H1 (cell line): ENCODE results near the gene PCDH9. TPM values are rescaled to one million over a fixed set of nuclear protein-coding genes. Genes with fewer than 3 reads are reported as not detected.

ENCODE experiments used
- CTCF ChIA-PET: fragments of 300-600 bp; sonication (Branson Sonifier 250); formaldehyde crosslinking; loops from one replicate; lab custom pipeline; 2021; ENCODE audit not compliant: partially characterized antibody; lab: Charles Lee
- POLR2A ChIA-PET: fragments of 300-600 bp; sonication (Branson Sonifier 250); formaldehyde crosslinking; loops from one replicate; lab custom pipeline; 2021; ENCODE audit warnings: inconsistent platforms; ENCODE audit not compliant: partially characterized antibody; lab: Charles Lee
- DNase-seq, 2 experiments: peaks; one replicate each; pipeline versions ENCODE4 v3.0.0 to v3.0.0-alpha.2; 2010 to 2022; ENCODE audit warnings: low spot score in 2 of 2, low read depth in 1 of 2, mixed read lengths in 1 of 2
- FAIRE-seq: peaks from 2 replicates; lab custom pipeline; 2011; peaks lifted over from hg19 to GRCh38; lab: Jason Lieb, UNC
- H2AFZ ChIP-seq: 2 replicates; pipeline ENCODE4 v1.8.1; 2012; ENCODE audit warnings: low read length, inconsistent platforms
- H2AK5ac ChIP-seq: 2 replicates; pipeline ENCODE4 v1.6.1; 2013; ENCODE audit warnings: low read depth, low read length
- H2BK120ac ChIP-seq: replicated peaks from 2 replicates; pipeline ENCODE3; 2013; ENCODE audit warnings: low read depth, low read length, inconsistent platforms
- H2BK12ac ChIP-seq: 2 replicates; pipeline ENCODE4 v1.6.1; 2013; ENCODE audit warnings: low read depth, low read length
- H2BK15ac ChIP-seq: 2 replicates; pipeline ENCODE4 v1.6.1; 2013; ENCODE audit warnings: low read length
- H2BK20ac ChIP-seq: 2 replicates; pipeline ENCODE4 v1.6.1; 2013; ENCODE audit warnings: low read length
- H2BK5ac ChIP-seq: 2 replicates; pipeline ENCODE4 v1.6.1; 2013; ENCODE audit warnings: low read depth, low read length
- H3K14ac ChIP-seq: 2 replicates; pipeline ENCODE4 v1.6.1; 2013; ENCODE audit warnings: inconsistent platforms; ENCODE audit not compliant: insufficient read length
- H3K18ac ChIP-seq: 2 replicates; pipeline ENCODE4 v1.6.1; 2013; ENCODE audit warnings: low read length; ENCODE audit errors: extremely low read depth
- H3K23ac ChIP-seq: 2 replicates; pipeline ENCODE4 v1.6.1; 2013; ENCODE audit warnings: inconsistent platforms; ENCODE audit not compliant: insufficient read length
- H3K23me2 ChIP-seq: 2 replicates; pipeline ENCODE4 v1.6.1; 2013; ENCODE audit warnings: low read depth, low read length
- H3K27ac ChIP-seq: 2 replicates; pipeline ENCODE4 v1.6.1; 2011; ENCODE audit warnings: low read depth, low read length, inconsistent platforms
- H3K27me3 ChIP-seq, 4 experiments: replicated peaks in 1 of 4; 1 replicate in 1 of 4; 2 replicates in 3 of 4; pipeline versions ENCODE4 v1.6.1 to v1.8.1; 2011 to 2013; ENCODE audit warnings: low read length in 3 of 4, mild to moderate bottlenecking in 3 of 4, inconsistent platforms in 2 of 4, mixed read lengths in 2 of 4, moderate library complexity in 1 of 4; ENCODE audit not compliant: control insufficient read depth in 3 of 4, insufficient read depth in 3 of 4; ENCODE audit errors: extremely low read depth in 1 of 4
- H3K36me3 ChIP-seq, 4 experiments: 2 replicates each; pipeline versions ENCODE4 v1.6.1 to v1.8.1; 2011 to 2013; ENCODE audit warnings: mild to moderate bottlenecking in 4 of 4, low read length in 3 of 4, moderate library complexity in 2 of 4, control low read depth in 1 of 4, inconsistent platforms in 1 of 4; ENCODE audit not compliant: insufficient read depth in 4 of 4, control insufficient read depth in 2 of 4
- H3K4ac ChIP-seq: replicated peaks from 2 replicates; pipeline ENCODE3; 2013; ENCODE audit warnings: low read length, low read depth, mixed read lengths, inconsistent platforms; ENCODE audit not compliant: insufficient read length
- H3K4me1 ChIP-seq, 4 experiments: replicated peaks in 1 of 4; 1 replicate in 1 of 4; 2 replicates in 3 of 4; pipeline versions ENCODE4 v1.6.1 to v1.8.1; 2011 to 2013; ENCODE audit warnings: low read length in 3 of 4, inconsistent platforms in 2 of 4, mixed read lengths in 1 of 4; ENCODE audit not compliant: insufficient read depth in 4 of 4, control insufficient read depth in 3 of 4
- H3K4me2 ChIP-seq, 2 experiments: 2 replicates each; pipeline versions ENCODE4 v1.6.1 to v1.8.1; 2011 to 2013; ENCODE audit warnings: low read depth in 2 of 2, low read length in 2 of 2, control low read depth in 1 of 2, inconsistent platforms in 1 of 2, mild to moderate bottlenecking in 1 of 2; ENCODE audit not compliant: insufficient read depth in 1 of 2
- H3K4me3 ChIP-seq, 4 experiments: fragments of 200-600, 300-600 bp in 1 of 4; sonication (generic), shearing (Covaris generic), sonication (Bioruptor Twin) in 1 of 4; 2 replicates each; pipeline versions ENCODE4 v1.5.1 to v1.8.1; 2011 to 2016; ENCODE audit warnings: low read length in 4 of 4, low read depth in 3 of 4, control low read depth in 2 of 4, inconsistent platforms in 2 of 4, mild to moderate bottlenecking in 2 of 4, mixed read lengths in 1 of 4, moderate library complexity in 1 of 4; ENCODE audit not compliant: insufficient read depth in 2 of 4; ENCODE audit errors: extremely low read depth in 1 of 4
- H3K56ac ChIP-seq: replicated peaks from 2 replicates; pipeline ENCODE3; 2013; ENCODE audit warnings: low read depth, mild to moderate bottlenecking, mixed read lengths, low read length, inconsistent platforms; ENCODE audit not compliant: insufficient read length
- H3K79me1 ChIP-seq: 2 replicates; pipeline ENCODE4 v1.6.1; 2013; ENCODE audit warnings: low read depth, low read length, control low read depth
- H3K79me2 ChIP-seq, 2 experiments: 2 replicates each; pipeline versions ENCODE4 v1.6.1 to v1.8.1; 2012 to 2013; ENCODE audit warnings: low read length in 2 of 2, mild to moderate bottlenecking in 2 of 2, inconsistent platforms in 1 of 2; ENCODE audit not compliant: insufficient read depth in 2 of 2, control insufficient read depth in 1 of 2
- H3K9ac ChIP-seq, 4 experiments: replicated peaks in 1 of 4; 1 replicate in 1 of 4; 2 replicates in 3 of 4; pipeline versions ENCODE4 v1.6.1 to v1.8.1; 2011 to 2013; ENCODE audit warnings: low read depth in 3 of 4, low read length in 3 of 4, control low read depth in 2 of 4, mild to moderate bottlenecking in 2 of 4, moderate library complexity in 2 of 4, inconsistent platforms in 1 of 4; ENCODE audit errors: extremely low read depth in 1 of 4
- H3K9me3 ChIP-seq, 2 experiments: 2 replicates each; pipeline versions ENCODE4 v1.6.1 to v1.8.1; 2012 to 2013; ENCODE audit warnings: mild to moderate bottlenecking in 2 of 2, moderate library complexity in 2 of 2, control low read depth in 1 of 2, inconsistent platforms in 1 of 2, low read depth in 1 of 2, low read length in 1 of 2, mixed read lengths in 1 of 2; ENCODE audit not compliant: insufficient read depth in 2 of 2
- H4K20me1 ChIP-seq, 2 experiments: replicated peaks in 1 of 2; 2 replicates each; pipeline versions ENCODE3 to v1.8.1; 2011 to 2013; ENCODE audit warnings: inconsistent platforms in 2 of 2, low read length in 2 of 2, mild to moderate bottlenecking in 1 of 2; ENCODE audit not compliant: insufficient read depth in 2 of 2, control insufficient read depth in 1 of 2
- H4K5ac ChIP-seq: 2 replicates; pipeline ENCODE4 v1.6.1; 2013; ENCODE audit warnings: low read length, low read depth, mixed read lengths, inconsistent platforms; ENCODE audit not compliant: insufficient read length
- H4K8ac ChIP-seq: 2 replicates; pipeline ENCODE4 v1.8.0; 2013; ENCODE audit warnings: mild to moderate bottlenecking, moderate library complexity, low read length, inconsistent platforms; ENCODE audit not compliant: insufficient read depth; ENCODE audit errors: extremely low read depth
- H4K91ac ChIP-seq: replicated peaks from 2 replicates; pipeline ENCODE3; 2013; ENCODE audit warnings: low read length, mixed read lengths, inconsistent platforms; ENCODE audit not compliant: insufficient read length
- CTBP2 ChIP-seq: IDR thresholded peaks from 2 replicates; pipeline ENCODE4 v1.7.0; 2011; ENCODE audit warnings: borderline replicate concordance, mild to moderate bottlenecking, moderate library complexity, mixed read lengths, low read length; ENCODE audit not compliant: insufficient read depth, insufficient read length
- EGR1 ChIP-seq: IDR thresholded peaks from 2 replicates; pipeline ENCODE4 v1.6.1; 2011; ENCODE audit warnings: low read depth, low read length, borderline replicate concordance
- HDAC2 ChIP-seq, 2 experiments: fragments of 300-600 bp in 1 of 2; sonication (generic) in 1 of 2; IDR thresholded peaks; 2 replicates each; pipeline ENCODE4 v1.6.1; 2011 to 2012; ENCODE audit warnings: low read depth in 2 of 2, low read length in 2 of 2, mild to moderate bottlenecking in 2 of 2, moderate library complexity in 2 of 2, borderline replicate concordance in 1 of 2, inconsistent platforms in 1 of 2
- JUN ChIP-seq: IDR thresholded peaks from 2 replicates; pipeline ENCODE4 v1.6.1; 2011; ENCODE audit warnings: low read depth, mild to moderate bottlenecking, improper control_type of control experiment, low read length
- JUND ChIP-seq: IDR thresholded peaks from 2 replicates; pipeline ENCODE4 v1.6.1; 2011; ENCODE audit warnings: mild to moderate bottlenecking, improper control_type of control experiment, low read length
- KDM1A ChIP-seq: fragments of 200-600, 300-600 bp; sonication (generic); IDR thresholded peaks from 2 replicates; pipeline ENCODE4 v1.7.1; 2016; ENCODE audit warnings: mild to moderate bottlenecking, low read length, borderline replicate concordance
- SRF ChIP-seq: IDR thresholded peaks from 2 replicates; pipeline ENCODE4 v1.6.1; 2011; ENCODE audit warnings: mild to moderate bottlenecking, low read depth, low read length, moderate library complexity
- TAF7 ChIP-seq: optimal IDR thresholded peaks from 2 replicates; pipeline ENCODE3; 2011; ENCODE audit warnings: low read depth, mild to moderate bottlenecking, inconsistent platforms, low read length, moderate library complexity, borderline replicate concordance
- USF2 ChIP-seq: IDR thresholded peaks from 2 replicates; pipeline ENCODE4 v1.6.1; 2011; ENCODE audit warnings: low read length, improper control_type of control experiment
- YY1 ChIP-seq: IDR thresholded peaks from 2 replicates; pipeline ENCODE4 v1.6.1; 2011; ENCODE audit warnings: low read depth, mild to moderate bottlenecking, low read length
- WGBS, 2 experiments: shearing (Covaris generic) in 1 of 2; methylation state at CpG; one replicate each; pipeline versions ENCODE4 v1.1.6 to v1.1.7; 2013 to 2015; ENCODE audit warnings: low lambda C conversion rate in 2 of 2, mixed read lengths in 2 of 2, inconsistent platforms in 1 of 2, low coverage in 1 of 2, missing lambda C conversion rate in 1 of 2; ENCODE audit not compliant: insufficient replicate concordance in 2 of 2, insufficient coverage in 1 of 2, insufficient read length in 1 of 2; ENCODE audit errors: extremely low coverage in 1 of 2, missing lambda C conversion rate in 1 of 2; 5-methylcytosine and 5-hydroxymethylcytosine counted together
- polyA plus RNA-seq, 7 experiments: library from polyadenylated mRNA; depleted of rRNA in 3 of 7; stranded (reverse) in 5 of 7; unstranded in 2 of 7; fragments of >200 nt in 5 of 7; fragments of 200-250 nt in 2 of 7; gene quantifications; 1 replicate in 5 of 7; 2 replicates in 1 of 7; 4 replicates in 1 of 7; pipeline versions ENCODE4 v1.2.1 to v1.2.3, GENCODE V29; 2011 to 2013; ENCODE audit warnings: missing spikeins in 2 of 7, mixed read lengths in 2 of 7
- total RNA-seq: library from RNA; stranded (reverse); fragmentation: NEBNext Ultra II Directional; extraction: Animal tissue kit (Norgen Biotek cat#: 25700); gene quantifications from 2 replicates; pipeline ENCODE4 v1.2.1, GENCODE V29; 2021
- TF ChIP-seq, protein P1 (sequence below): IDR thresholded peaks from 2 replicates; pipeline ENCODE4 v1.6.1; 2012; ENCODE audit warnings: inconsistent platforms

PCDH9 gene
- total and polyA plus RNA-seq, 2 of the 8 experiments (the other 6 are each of a cell fraction or from before 2014, with no cell fraction given), result 0.12 to 0.60 TPM

- DNase-seq, result no peak
- no peaks in the 10 kb centered on the region for H3K23me2 ChIP-seq
- no peaks in the 10 kb centered on the region for H4K20me1 ChIP-seq
- H3K27ac ChIP-seq, result no peak overlapping the region
- FAIRE-seq, result no peak
- H3K79me2 ChIP-seq, result no peaks in the 10 kb centered on the region
- no peak overlapping the region for H3K4me2 ChIP-seq
- no peak overlapping the region for H4K91ac ChIP-seq
- H2BK12ac ChIP-seq, result no peak overlapping the region
- H3K14ac ChIP-seq, result no peak overlapping the region
- no peak overlapping the region for H3K4ac ChIP-seq
- H3K79me1 ChIP-seq, result no peaks in the 10 kb centered on the region
- 90% methylated on average over 2 of the region's 2 CpGs; no CpG with 5 or more reads in 1 of the 2 experiments for WGBS, 2 experiments
- H3K36me3 ChIP-seq, result no peaks in the 10 kb centered on the region
- no peak overlapping the region for H2BK120ac ChIP-seq
- H3K27me3 ChIP-seq, result no peaks in the 10 kb centered on the region
- H3K4me3 ChIP-seq, result no peak overlapping the region
- H2BK15ac ChIP-seq, result no peak overlapping the region
- H2AFZ ChIP-seq, result no peak overlapping the region
- ChIA-PET CTCF (no interaction called here), POLR2A (no interaction called here)
- no peak overlapping the region for H3K18ac ChIP-seq
- no peaks in the 10 kb centered on the region for H3K4me1 ChIP-seq
- no peak overlapping the region for H2BK5ac ChIP-seq
- no peak overlapping the region for H3K56ac ChIP-seq
- no peak overlapping the region for H3K9ac ChIP-seq
- no peaks in the 10 kb centered on the region for H3K9me3 ChIP-seq
- H3K23ac ChIP-seq, result no peak overlapping the region
- H4K8ac ChIP-seq, result no peak overlapping the region
- no peak overlapping the region for H2BK20ac ChIP-seq
- H4K5ac ChIP-seq, result no peak overlapping the region
- no peak overlapping the region for H2AK5ac ChIP-seq
- TF ChIP-seq SRF, result no peak
- TF ChIP-seq JUND, result no peak
- no peak for TF ChIP-seq EGR1
- no peak for TF ChIP-seq KDM1A
- TF ChIP-seq YY1, result no peak
- TF ChIP-seq, protein P1, sequence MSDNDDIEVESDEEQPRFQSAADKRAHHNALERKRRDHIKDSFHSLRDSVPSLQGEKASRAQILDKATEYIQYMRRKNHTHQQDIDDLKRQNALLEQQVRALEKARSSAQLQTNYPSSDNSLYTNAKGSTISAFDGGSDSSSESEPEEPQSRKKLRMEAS, result no peak
- TF ChIP-seq USF2, result no peak
- no peak for TF ChIP-seq HDAC2 (IDR thresholded peaks at IDR 0.05; ENCODE audit: borderline replicate concordance in 1 of 2, low read depth in 2 of 2, low read length in 2 of 2)
- TF ChIP-seq TAF7, result no peak
- TF ChIP-seq JUN, result no peak
- TF ChIP-seq CTBP2, result no peak
Observed at GRCh38 chr13:66520511-66521355, 709.4 kb downstream of the PCDH9 start.
